IPS-20b (cell line): Measurements from ENCODE around the gene EIF3B.
"Not testable (repeated sequence)": the region's sequence is repeated elsewhere in the genome, so short reads cannot be mapped to it uniquely, and the experiment has no call there.

Experiments used
- H3K27ac ChIP-seq: one replicate; pipeline ENCODE4 v1.5.1; 2013; ENCODE audit warnings: low read length
- H3K27me3 ChIP-seq: 2 replicates; pipeline ENCODE4 v1.6.1; 2013; ENCODE audit warnings: mild to moderate bottlenecking, low read length, inconsistent platforms; ENCODE audit not compliant: insufficient read depth
- H3K36me3 ChIP-seq: 2 replicates; pipeline ENCODE4 v1.6.1; 2013; ENCODE audit warnings: low read depth, mild to moderate bottlenecking, inconsistent platforms, low read length, moderate library complexity; ENCODE audit not compliant: insufficient read depth
- H3K4me1 ChIP-seq: 2 replicates; pipeline ENCODE4 v1.6.1; 2013; ENCODE audit warnings: mild to moderate bottlenecking, control low read depth, inconsistent platforms, low read length, moderate library complexity; ENCODE audit not compliant: insufficient read depth
- H3K4me3 ChIP-seq: 2 replicates; pipeline ENCODE4 v1.5.1; 2013; ENCODE audit warnings: mild to moderate bottlenecking, low read length, inconsistent platforms
- H3K9ac ChIP-seq: 2 replicates; pipeline ENCODE4 v1.6.1; 2013; ENCODE audit warnings: low read depth, mild to moderate bottlenecking, inconsistent platforms, low read length, moderate library complexity
- H3K9me3 ChIP-seq: 2 replicates; pipeline ENCODE4 v1.6.1; 2013; ENCODE audit warnings: mild to moderate bottlenecking, low read depth, low read length, inconsistent platforms; ENCODE audit not compliant: insufficient read depth

Gene EIF3B

DNA sequence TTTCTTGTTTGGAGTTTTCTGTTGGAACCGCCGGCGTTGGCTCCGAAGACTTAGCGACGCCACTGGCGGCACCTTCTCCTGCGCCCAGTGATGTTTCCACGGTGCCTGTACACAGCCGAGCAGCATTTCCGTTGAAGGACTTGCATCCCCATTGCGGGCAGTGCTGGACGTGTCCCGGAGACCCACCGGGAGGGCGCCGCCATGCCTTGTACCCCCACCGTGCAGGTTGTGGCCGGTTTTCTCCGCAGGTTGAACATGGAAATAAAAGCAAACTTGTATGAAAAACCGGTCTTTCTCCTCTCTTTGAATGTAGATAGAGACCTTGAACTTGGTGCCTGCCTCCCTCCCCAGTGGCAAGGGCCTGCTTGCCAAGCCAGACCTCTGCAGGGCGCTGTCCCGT, 25.8 kb downstream of the EIF3B start:
- H3K27ac ChIP-seq, result no peak overlapping the region
- H3K9ac ChIP-seq, result no peak overlapping the region
- H3K4me1 ChIP-seq, result no peaks in the 10 kb centered on the region
- H3K27me3 ChIP-seq, result no peaks in the 10 kb centered on the region
- H3K9me3 ChIP-seq, result no peaks in the 10 kb centered on the region
- no peak overlapping the region for H3K4me3 ChIP-seq
- peaks cover 63% of the 10 kb centered on the region for H3K36me3 ChIP-seq

- Histone ChIP-seq H3K36me3 (peaks cover 55% of the 10 kb centered on the region), H3K4me3 (no peak overlapping the region), H3K27me3 (no peaks in the 10 kb centered on the region), H3K9ac (no peak overlapping the region), H3K27ac (no peak overlapping the region), H3K9me3 (no peaks in the 10 kb centered on the region), H3K4me1 (no peaks in the 10 kb centered on the region)
Observed at GRCh38 chr7:2381227-2381626, 26.6 kb downstream of the EIF3B start.

DNA sequence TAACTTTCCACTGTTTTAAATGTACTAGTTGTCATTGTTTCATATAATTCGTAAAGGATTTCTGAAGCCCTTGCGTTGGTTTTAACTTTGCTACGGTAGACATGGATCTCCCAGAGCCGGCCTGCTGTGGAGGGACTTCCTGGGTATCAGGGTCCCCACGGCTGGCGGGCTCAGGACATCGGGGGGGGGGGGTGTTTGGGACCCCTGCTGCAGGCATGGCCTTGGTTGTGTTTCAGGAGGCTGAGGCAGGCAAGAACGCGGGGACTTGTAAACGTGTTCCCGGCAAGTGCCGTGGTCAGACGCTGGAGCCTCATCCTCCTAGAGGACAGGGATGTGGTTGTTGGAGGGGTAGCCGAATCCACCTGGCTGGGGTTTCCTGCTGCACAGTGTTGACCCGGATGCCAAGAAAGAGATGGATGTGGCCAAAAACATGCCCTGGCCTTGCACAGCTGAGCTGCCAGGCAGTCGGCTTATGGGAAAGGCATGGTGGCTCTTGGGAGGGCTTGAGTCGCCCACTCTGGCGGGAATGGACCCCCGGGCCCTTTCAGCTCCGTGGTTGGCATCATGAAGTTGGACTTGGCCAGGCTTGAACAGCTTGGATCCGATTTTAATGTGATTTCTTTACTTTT, 27.4 kb downstream of the EIF3B start:
- Histone ChIP-seq H3K4me3 (no peak overlapping the region), H3K27ac (no peak overlapping the region), H3K9me3 (no peaks in the 10 kb centered on the region), H3K27me3 (no peaks in the 10 kb centered on the region), H3K9ac (no peak overlapping the region), H3K4me1 (no peaks in the 10 kb centered on the region), H3K36me3 (peaks cover 48% of the 10 kb centered on the region)

DNA sequence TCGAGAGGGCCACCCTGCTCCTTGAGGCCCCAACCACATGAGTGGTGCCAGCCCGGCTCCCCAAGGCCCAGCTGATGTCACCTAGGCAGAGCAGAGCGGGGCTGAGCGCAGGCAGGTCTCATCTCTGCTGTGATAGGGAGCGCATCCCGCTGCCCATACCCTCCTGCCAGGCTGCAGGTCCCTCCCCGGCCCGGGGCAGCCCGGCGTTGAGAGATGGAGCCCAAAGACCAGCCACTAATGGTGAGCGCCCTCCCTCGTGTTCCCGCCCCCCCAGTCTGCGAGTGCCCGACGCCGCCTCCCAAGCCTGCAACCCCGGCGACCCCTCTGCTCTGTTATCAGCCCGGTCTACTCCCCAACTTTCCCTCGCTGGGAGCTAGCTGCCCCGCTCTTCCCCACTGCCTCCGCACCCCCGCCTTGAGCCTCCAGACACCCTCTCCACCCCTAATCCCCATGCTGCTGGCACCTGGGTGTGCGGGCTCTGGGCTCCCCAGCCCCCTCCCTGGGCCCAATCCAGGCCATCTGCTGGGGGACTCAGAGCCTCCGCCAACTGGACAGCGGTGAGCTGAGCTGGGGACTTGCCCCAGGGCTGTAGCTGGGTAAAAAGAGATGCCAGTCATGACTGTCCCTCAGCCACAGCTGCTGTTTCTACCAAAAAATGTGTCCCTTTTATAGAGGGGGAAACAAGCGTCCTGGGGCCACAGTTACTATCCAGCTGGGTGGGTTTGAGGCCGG, 29.1 kb downstream of the EIF3B start:
- Histone ChIP-seq H3K27ac (no peak overlapping the region), H3K4me1 (no peaks in the 10 kb centered on the region), H3K36me3 (peaks cover 35% of the 10 kb centered on the region), H3K9me3 (no peaks in the 10 kb centered on the region), H3K4me3 (no peak overlapping the region), H3K27me3 (no peaks in the 10 kb centered on the region), H3K9ac (no peak overlapping the region)

DNA sequence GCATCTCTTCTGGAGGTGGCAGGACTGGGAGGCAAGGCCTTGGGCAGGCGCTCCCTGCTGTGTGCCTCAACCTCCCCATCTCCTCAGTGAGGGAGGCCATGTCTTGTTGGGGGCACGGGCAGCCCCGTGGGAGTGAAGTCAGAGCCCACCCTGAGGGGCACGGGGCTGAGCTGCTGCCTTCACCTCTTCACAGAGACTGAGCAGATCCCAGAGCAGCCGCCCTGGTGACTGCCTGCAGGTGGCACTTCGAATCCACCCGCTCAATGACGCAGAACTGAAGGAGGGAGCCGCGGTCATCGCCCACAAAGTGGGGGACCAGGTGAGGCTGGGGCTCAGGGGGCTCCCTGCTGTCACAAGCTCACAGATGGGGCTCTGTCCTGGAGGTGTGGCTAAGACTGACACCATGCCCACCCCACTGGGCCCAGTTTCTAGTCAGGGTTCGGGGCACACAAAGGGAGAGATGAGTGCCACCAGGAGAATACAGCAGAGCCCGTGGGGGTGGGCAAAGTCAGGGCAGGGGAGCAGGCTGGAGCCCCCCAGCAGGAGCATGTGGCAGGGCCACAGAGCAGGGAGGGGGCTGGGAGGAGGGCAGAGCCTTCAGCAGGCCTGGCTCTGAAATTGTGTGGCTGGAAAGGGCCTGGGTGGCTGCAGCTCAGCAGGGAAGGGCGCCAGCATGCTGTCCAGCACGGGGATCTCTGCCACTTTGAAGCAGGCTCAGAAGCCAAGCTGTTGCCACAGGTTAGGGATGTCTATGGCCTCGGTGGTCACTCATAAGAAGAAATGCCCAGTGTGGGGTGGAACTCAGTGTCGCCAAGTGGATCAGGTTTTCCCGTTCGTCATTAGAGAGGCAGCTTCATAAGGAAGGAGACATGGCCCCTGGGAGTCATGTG, 30.0 kb downstream of the EIF3B start:
- no peak overlapping the region for H3K27ac ChIP-seq
- no peaks in the 10 kb centered on the region for H3K4me1 ChIP-seq
- H3K9ac ChIP-seq, result no peak overlapping the region
- H3K9me3 ChIP-seq, result no peaks in the 10 kb centered on the region
- H3K27me3 ChIP-seq, result no peaks in the 10 kb centered on the region
- peaks cover 26% of the 10 kb centered on the region for H3K36me3 ChIP-seq
- no peak overlapping the region for H3K4me3 ChIP-seq

DNA sequence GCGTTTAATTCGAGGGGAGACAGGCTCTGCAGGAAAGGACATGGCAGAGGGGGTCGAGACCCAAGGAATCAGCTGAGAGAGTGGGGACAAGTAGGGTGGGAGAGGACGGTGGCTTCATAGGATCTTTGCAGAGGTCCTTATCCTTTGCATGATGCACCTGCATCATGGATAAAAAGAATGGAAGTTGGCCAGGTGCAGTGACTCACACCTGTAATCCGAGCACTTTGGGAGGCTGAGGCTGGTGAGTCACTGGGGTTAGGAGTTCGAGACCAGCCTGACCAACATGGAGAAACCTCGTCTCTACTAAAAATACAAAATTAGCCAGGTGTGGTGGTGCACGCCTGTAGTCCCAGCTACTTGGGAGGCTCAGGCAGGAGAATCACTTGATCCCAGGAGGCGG, 31.5 kb downstream of the EIF3B start:
- H3K27ac ChIP-seq, H3K4me1 ChIP-seq, H3K27me3 ChIP-seq, H3K4me3 ChIP-seq, H3K9me3 ChIP-seq, H3K9ac ChIP-seq: not testable (repeated sequence)
- peaks cover 11% of the 10 kb centered on the region for H3K36me3 ChIP-seq

DNA sequence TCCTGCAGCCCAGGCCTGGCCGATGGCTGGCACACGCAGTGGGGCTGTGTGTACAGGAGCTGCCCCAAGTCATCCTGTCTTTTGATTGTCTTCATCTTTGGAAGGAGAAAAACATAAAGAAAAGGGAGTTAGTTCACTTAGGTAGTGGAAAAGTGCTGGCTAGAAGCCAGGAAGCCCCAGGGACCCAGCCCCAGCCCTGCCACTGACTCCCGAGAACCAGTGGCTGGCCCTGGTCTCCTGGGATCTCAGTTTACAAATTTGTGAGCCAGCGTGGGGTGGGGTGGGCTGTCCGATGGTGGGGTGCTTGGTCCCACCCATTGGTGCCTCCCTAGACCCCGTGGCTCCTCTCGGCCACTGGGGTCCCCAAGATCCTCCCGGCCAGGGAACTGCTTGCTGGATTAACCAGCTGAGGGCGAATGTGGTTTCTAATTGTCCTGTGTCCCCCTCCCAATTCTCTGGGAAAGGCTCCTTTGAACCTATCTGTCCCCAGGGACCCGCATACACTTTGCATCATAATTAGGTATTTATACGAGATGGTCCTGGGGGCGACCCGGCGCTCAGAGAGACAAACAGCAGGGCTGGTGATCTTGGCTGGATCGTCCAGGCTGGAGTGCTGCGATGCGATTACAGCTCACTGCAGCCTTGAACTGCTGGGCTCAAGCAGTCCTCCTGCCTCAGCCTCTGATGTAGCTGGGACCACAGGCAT, 32.5 kb downstream of the EIF3B start:
- no peak overlapping the region for H3K4me3 ChIP-seq
- H3K27ac ChIP-seq, result no peak overlapping the region
- H3K36me3 ChIP-seq, result peaks cover 1% of the 10 kb centered on the region; the same call in 1 of the 2 replicates
- no peak overlapping the region for H3K9ac ChIP-seq
- H3K27me3 ChIP-seq, result no peaks in the 10 kb centered on the region
- H3K9me3 ChIP-seq, result no peaks in the 10 kb centered on the region
- no peaks in the 10 kb centered on the region for H3K4me1 ChIP-seq

DNA sequence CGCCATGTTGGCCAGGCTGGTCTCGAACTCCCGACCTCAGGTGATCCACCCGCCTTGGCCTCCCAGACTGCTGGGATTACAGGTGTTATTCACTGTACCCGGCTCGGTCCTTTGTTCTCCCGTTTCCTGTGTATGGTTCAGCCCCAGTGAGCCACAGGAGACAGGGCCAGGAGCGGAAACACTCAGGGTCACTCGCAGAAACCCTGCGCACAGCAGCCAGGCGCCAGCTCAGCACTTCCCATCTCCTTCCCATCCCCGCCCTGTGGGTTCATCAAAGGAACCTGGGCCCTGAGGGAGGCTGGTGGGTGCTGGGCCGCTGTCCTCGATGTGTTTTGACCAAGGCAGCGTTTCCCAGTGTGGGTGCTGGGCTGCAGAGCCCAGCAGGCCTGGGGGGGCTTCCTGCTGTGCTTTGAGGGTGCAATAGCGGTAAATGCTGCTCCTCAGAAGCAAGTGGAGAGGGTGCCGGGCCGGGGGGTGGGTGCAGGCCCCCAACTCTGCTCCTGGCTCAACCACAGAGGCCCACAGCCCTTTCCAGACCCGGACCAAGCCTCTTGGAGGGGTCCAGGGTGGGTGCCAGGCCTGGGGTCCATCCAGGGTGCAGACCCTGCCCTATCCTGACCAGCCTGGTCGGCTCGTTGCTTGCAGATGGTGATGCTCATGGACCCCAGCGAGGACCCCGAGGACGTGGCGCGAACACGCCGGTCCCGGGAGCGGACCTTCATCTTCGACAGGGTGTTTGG, 33.4 kb downstream of the EIF3B start:
- Histone ChIP-seq H3K9ac (no peak overlapping the region), H3K9me3 (no peaks in the 10 kb centered on the region), H3K4me1 (no peaks in the 10 kb centered on the region), H3K27me3 (no peaks in the 10 kb centered on the region), H3K27ac (no peak overlapping the region), H3K36me3 (no peaks in the 10 kb centered on the region), H3K4me3 (no peak overlapping the region)

GRCh38 chr7:2388637-2388954, 34.0 kb downstream of the EIF3B start:
- no peaks in the 10 kb centered on the region for H3K9me3 ChIP-seq
- H3K27ac ChIP-seq, result no peak overlapping the region
- no peaks in the 10 kb centered on the region for H3K27me3 ChIP-seq
- no peak overlapping the region for H3K9ac ChIP-seq
- no peaks in the 10 kb centered on the region for H3K4me1 ChIP-seq
- no peaks in the 10 kb centered on the region for H3K36me3 ChIP-seq
- no peak overlapping the region for H3K4me3 ChIP-seq

DNA sequence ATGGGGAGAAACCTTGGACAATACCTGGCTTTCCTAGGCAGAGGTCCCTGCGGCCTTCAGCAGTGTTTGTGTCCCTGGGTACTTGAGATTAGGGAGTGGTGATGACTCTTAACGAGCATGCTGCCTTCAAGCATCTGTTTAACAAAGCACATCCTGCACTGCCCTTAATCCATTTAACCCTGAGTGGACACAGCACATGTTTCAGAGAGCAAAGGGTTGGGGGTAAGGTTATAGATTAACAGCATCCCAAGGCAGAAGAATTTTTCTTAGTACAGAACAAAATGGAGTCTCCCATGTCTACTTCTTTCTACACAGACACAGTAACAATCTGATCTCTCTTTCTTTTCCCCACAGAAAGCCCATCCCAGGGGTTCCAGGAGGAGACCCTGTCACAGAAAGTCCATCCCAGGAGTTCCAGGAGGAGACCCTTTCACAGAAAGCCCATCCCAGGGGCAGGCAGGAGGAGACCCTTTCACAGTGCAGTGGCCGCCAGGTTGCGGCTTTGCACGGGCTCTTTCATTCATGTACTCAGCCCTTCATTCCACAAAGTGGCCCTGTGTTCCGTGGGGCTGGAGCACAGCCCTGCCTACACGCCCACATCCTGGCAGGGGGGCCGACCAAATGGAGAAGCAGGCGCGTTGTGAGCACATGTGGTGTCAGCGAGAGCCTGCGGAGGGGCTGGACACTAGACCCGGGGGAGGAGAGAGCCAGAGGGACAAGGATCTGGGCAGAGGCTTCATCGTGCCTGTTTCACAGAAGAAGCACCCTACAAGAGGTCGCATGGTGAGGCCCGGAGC, 35.6 kb downstream of the EIF3B start:
- H3K4me1 ChIP-seq, H3K9ac ChIP-seq, H3K27me3 ChIP-seq, H3K36me3 ChIP-seq, H3K9me3 ChIP-seq, H3K4me3 ChIP-seq, H3K27ac ChIP-seq: not testable (repeated sequence)
